K562 (cell line): ENCODE results near the gene TRPM8. TPM values are rescaled to one million over a fixed set of nuclear protein-coding genes. Genes with fewer than 3 reads are reported as not detected.

Experiments used
- CC2D1A ChIP-seq: fragments of 450-650 bp; IDR thresholded peaks from 2 replicates; pipeline ENCODE4 v1.6.1; 2017; ENCODE audit warnings: mild to moderate bottlenecking
- DACH1 ChIP-seq: fragments of 450-650 bp; IDR thresholded peaks from 2 replicates; pipeline ENCODE4 v1.6.1; 2018; ENCODE audit not compliant: partially characterized antibody
- DDX20 ChIP-seq: fragments of 450-650 bp; IDR thresholded peaks from 2 replicates; pipeline ENCODE4 v1.6.1; 2016; ENCODE audit warnings: missing genetic modification characterization, low read depth, mild to moderate bottlenecking, missing compliant biosample characterization, moderate library complexity
- FOXK1 ChIP-seq: sonication (generic); formaldehyde crosslinking; IDR thresholded peaks from 2 replicates; pipeline ENCODE4 v1.8.0; 2022; ENCODE audit warnings: missing genetic modification reagents, mild to moderate bottlenecking, borderline replicate concordance
- GABPB1 ChIP-seq: sonication (generic); formaldehyde crosslinking; IDR thresholded peaks from 2 replicates; pipeline ENCODE4 v1.8.0; 2022; ENCODE audit warnings: mild to moderate bottlenecking, missing genetic modification reagents
- HIVEP1 ChIP-seq: fragments of 250-450 bp; sonication (Bioruptor Pico); IDR thresholded peaks from 2 replicates; pipeline ENCODE4 v1.4.0; 2020; ENCODE audit warnings: mild to moderate bottlenecking
- IRF9 ChIP-seq: fragments of 450-650 bp; IDR thresholded peaks from 2 replicates; pipeline ENCODE4 v1.6.1; 2016; ENCODE audit warnings: missing biosample characterization, missing genetic modification characterization
- KLF13 ChIP-seq: fragments of 450-650 bp; IDR thresholded peaks from 2 replicates; pipeline ENCODE4 v1.6.1; 2016; ENCODE audit warnings: missing genetic modification characterization, low read depth, mild to moderate bottlenecking, missing compliant biosample characterization, moderate library complexity, borderline replicate concordance
- LCOR ChIP-seq: sonication (generic); formaldehyde crosslinking; IDR thresholded peaks from 2 replicates; pipeline ENCODE4 v1.8.0; 2022; ENCODE audit warnings: mild to moderate bottlenecking, missing genetic modification reagents
- MCM5 ChIP-seq: fragments of 450-650 bp; IDR thresholded peaks from 2 replicates; pipeline ENCODE4 v1.6.1; 2016; ENCODE audit warnings: low read depth
- MECOM ChIP-seq: fragments of 250-450 bp; sonication (Bioruptor Pico); IDR thresholded peaks from 2 replicates; pipeline ENCODE4 v1.8.0; 2022; ENCODE audit warnings: inconsistent platforms
- NFIC ChIP-seq: fragments of 450-650 bp; IDR thresholded peaks from 2 replicates; pipeline ENCODE4 v1.6.1; 2017; ENCODE audit warnings: mild to moderate bottlenecking, inconsistent platforms
- RFX5 ChIP-seq: IDR thresholded peaks from 2 replicates; pipeline ENCODE4 v1.6.1; 2011; ENCODE audit warnings: low read depth, mild to moderate bottlenecking, improper control_type of control experiment, low read length
- RNF2 ChIP-seq: sonication (generic); IDR thresholded peaks from 2 replicates; pipeline ENCODE4 v1.6.1; 2016
- SETDB1 ChIP-seq: IDR thresholded peaks from one replicate; pipeline ENCODE4 v1.6.1; 2012; ENCODE audit warnings: low read length, control low read depth, inconsistent platforms
- SRSF3 ChIP-seq: fragments of 200-400 bp; formaldehyde crosslinking; IDR thresholded peaks from 2 replicates; pipeline ENCODE4 v1.6.1; 2016; ENCODE audit warnings: mild to moderate bottlenecking, low read length, moderate library complexity; ENCODE audit not compliant: insufficient read depth
- TCFL5 ChIP-seq: fragments of 250-450 bp; sonication (Bioruptor Pico); conservative IDR thresholded peaks from 2 replicates; pipeline ENCODE4 v1.6.1; 2021; ENCODE audit warnings: mild to moderate bottlenecking, moderate library complexity, matching md5 sums
- XRCC5 ChIP-seq: fragments of 200-400 bp; formaldehyde crosslinking; IDR thresholded peaks from 2 replicates; pipeline ENCODE4 v1.6.1; 2017; ENCODE audit warnings: low read depth, mild to moderate bottlenecking, low read length
- ZFX ChIP-seq: sonication (generic); formaldehyde crosslinking; IDR thresholded peaks from 2 replicates; pipeline ENCODE4 v1.8.0; 2022; ENCODE audit warnings: mild to moderate bottlenecking, missing genetic modification reagents, moderate library complexity
- ZNF146 ChIP-seq: IDR thresholded peaks from one replicate; pipeline ENCODE4 v1.6.1; 2018; ENCODE audit warnings: missing compliant biosample characterization; ENCODE audit not compliant: unreplicated experiment
- ZNF217 ChIP-seq: sonication (generic); formaldehyde crosslinking; IDR thresholded peaks from 2 replicates; pipeline ENCODE4 v1.8.0; 2022; ENCODE audit warnings: mild to moderate bottlenecking, missing genetic modification reagents
- ZNF445 ChIP-seq: fragments of 250-450 bp; sonication (Bioruptor Pico); IDR thresholded peaks from 2 replicates; pipeline ENCODE4 v1.4.0; 2020; ENCODE audit warnings: low read depth, mild to moderate bottlenecking, moderate library complexity
- ZNF561 ChIP-seq: fragments of 450-650 bp; formaldehyde crosslinking; conservative IDR thresholded peaks from 2 replicates; pipeline ENCODE4 v1.4.0; 2020; ENCODE audit warnings: mild to moderate bottlenecking, moderate library complexity
- ZNF583 ChIP-seq: fragments of 250-450 bp; sonication (Bioruptor Pico); IDR thresholded peaks from 2 replicates; pipeline ENCODE4 v1.4.0; 2020
- ZNF780A ChIP-seq: fragments of 250-450 bp; sonication (Bioruptor Pico); IDR thresholded peaks from 2 replicates; pipeline ENCODE4 v1.5.0; 2021; ENCODE audit warnings: mild to moderate bottlenecking
- polyA plus RNA-seq, 8 experiments: library from polyadenylated mRNA; depleted of rRNA in 4 of 8; stranded (reverse) in 5 of 8; unstranded in 3 of 8; fragments of >200 nt; fragmentation: Nextera tagmentation in 2 of 8; fragmentation: Illumina TruSeq in 1 of 8; extraction: Ambion mirVana in 2 of 8; extraction: Trizol in 1 of 8; gene quantifications; 2 replicates each; pipeline versions ENCODE4 v1.2.1 to v1.2.3, GENCODE V29; 2011 to 2014; ENCODE audit warnings: inconsistent platforms in 1 of 8, missing spikeins in 1 of 8
- total RNA-seq, 7 experiments: library from RNA; depleted of rRNA in 6 of 7; stranded (reverse); fragments of >200 nt in 6 of 7; fragmentation: Illumina TruSeq in 2 of 7; extraction: Trizol in 2 of 7; gene quantifications; 2 replicates each; pipeline versions ENCODE4 v1.2.1 to v1.2.3, GENCODE V29; 2011 to 2021; ENCODE audit warnings: low replicate concordance in 1 of 7
- TF ChIP-seq, protein P1 (sequence below): fragments of 200-800 bp; sonication (Bioruptor generic); IDR thresholded peaks from 2 replicates; pipeline ENCODE4 v1.6.1; 2017; ENCODE audit warnings: missing genetic modification characterization, missing compliant biosample characterization
- TF ChIP-seq, protein P2 (sequence below): fragments of 450-650 bp; IDR thresholded peaks from 2 replicates; pipeline ENCODE4 v1.7.0; 2016; ENCODE audit warnings: borderline replicate concordance

Gene TRPM8
- total and polyA plus RNA-seq, 9 of the 15 experiments (the other 6 are each of a cell fraction or from before 2014, with no cell fraction given), result not detected

GRCh38 chr2:233867993-233868532 lies 49.1 kb upstream of the TRPM8 start, which contains the start of gene MSL3B (continued):
- TF ChIP-seq DACH1, result no peak
- no peak for TF ChIP-seq ZNF780A
- TF ChIP-seq MECOM (CRISPR knock-in tag), result no peak
- no peak for TF ChIP-seq KLF13 (tag)
- no peak for TF ChIP-seq NFIC
- no peak for TF ChIP-seq HIVEP1 (CRISPR knock-in tag)
- no peak for TF ChIP-seq RNF2
- TF ChIP-seq IRF9 (tag), result no peak
- TF ChIP-seq, protein P1, sequence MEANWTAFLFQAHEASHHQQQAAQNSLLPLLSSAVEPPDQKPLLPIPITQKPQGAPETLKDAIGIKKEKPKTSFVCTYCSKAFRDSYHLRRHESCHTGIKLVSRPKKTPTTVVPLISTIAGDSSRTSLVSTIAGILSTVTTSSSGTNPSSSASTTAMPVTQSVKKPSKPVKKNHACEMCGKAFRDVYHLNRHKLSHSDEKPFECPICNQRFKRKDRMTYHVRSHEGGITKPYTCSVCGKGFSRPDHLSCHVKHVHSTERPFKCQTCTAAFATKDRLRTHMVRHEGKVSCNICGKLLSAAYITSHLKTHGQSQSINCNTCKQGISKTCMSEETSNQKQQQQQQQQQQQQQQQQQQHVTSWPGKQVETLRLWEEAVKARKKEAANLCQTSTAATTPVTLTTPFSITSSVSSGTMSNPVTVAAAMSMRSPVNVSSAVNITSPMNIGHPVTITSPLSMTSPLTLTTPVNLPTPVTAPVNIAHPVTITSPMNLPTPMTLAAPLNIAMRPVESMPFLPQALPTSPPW (CRISPR knock-in tag), result no peak
- TF ChIP-seq LCOR (CRISPR knock-in tag), result no peak
- TF ChIP-seq XRCC5, result no peak
- no peak for TF ChIP-seq DDX20 (tag)
- TF ChIP-seq ZNF217, result no peak
- TF ChIP-seq GABPB1, result 0 out of 2 replicates have a peak, but pooled peaks have one; percentile 22
- TF ChIP-seq FOXK1 (CRISPR knock-in tag), result no peak
- TF ChIP-seq TCFL5 (CRISPR knock-in tag), result no peak
- no peak for TF ChIP-seq ZNF146 (CRISPR knock-in tag)
- TF ChIP-seq ZNF583, result no peak
- no peak for TF ChIP-seq MCM5
- TF ChIP-seq ZNF561 (CRISPR knock-in tag), result no peak
- no peak for TF ChIP-seq SETDB1
- no peak for TF ChIP-seq RFX5
- TF ChIP-seq ZFX (CRISPR knock-in tag), result peak; percentile 76
- TF ChIP-seq, protein P2, sequence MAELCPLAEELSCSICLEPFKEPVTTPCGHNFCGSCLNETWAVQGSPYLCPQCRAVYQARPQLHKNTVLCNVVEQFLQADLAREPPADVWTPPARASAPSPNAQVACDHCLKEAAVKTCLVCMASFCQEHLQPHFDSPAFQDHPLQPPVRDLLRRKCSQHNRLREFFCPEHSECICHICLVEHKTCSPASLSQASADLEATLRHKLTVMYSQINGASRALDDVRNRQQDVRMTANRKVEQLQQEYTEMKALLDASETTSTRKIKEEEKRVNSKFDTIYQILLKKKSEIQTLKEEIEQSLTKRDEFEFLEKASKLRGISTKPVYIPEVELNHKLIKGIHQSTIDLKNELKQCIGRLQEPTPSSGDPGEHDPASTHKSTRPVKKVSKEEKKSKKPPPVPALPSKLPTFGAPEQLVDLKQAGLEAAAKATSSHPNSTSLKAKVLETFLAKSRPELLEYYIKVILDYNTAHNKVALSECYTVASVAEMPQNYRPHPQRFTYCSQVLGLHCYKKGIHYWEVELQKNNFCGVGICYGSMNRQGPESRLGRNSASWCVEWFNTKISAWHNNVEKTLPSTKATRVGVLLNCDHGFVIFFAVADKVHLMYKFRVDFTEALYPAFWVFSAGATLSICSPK, result no peak
- TF ChIP-seq CC2D1A, result no peak
- no peak for TF ChIP-seq SRSF3
- TF ChIP-seq ZNF445, result no peak
